ENCODE data around the gene CAPSL. TPM values are rescaled to one million over a fixed set of nuclear protein-coding genes. Genes with fewer than 3 reads are reported as not detected.

The CAPSL gene
- total and polyA plus RNA-seq, 2 of the 8 experiments (the other 6 are each of a cell fraction or from before 2014, with no cell fraction given), result not detected

DNA sequence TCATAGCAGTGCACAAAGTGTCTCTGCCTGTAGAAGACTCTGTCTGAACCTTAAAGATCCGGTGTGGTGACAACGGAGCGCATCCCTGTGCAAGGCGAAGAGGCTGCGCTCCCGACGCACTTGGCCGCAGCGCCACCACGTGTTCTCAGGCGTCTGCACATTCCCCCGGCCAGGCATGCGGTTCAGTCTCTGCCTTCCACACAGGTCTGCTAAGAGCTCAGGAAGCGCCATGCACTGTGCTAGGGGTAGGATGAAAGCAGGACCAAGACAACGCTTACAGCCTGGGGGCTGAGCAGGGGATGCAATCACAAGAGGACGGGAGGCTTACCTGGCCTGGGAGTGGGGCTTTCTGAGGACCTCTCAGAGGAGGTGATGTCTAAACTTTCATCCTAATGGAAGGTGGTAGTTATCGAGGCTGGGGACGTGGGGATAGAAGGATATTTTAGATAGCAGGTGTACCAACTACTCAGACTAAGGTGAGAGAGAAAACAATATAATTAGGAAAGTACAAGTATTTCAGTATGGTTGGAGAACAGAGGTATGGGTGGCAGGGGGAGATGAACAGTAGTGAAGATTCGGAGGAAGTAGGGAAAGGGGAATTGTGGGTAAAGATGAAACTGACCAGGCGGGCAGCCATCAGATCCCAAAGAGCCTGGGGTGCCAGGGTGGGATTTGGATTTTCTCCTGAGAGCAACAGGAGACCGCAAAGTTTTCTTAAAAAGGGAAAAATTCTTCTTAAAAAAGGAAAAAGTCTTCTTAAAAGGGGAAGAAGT, 13.3 kb downstream of the CAPSL start (continued):
- TF ChIP-seq RAD21 (IDR thresholded peaks at IDR 0.05 in 1 of 2, conservative IDR thresholded peaks at IDR 0.05 in 1 of 2; ENCODE audit: low read depth in 2 of 2, low read length in 2 of 2) (peak; percentile 91 to 95), JUND (IDR thresholded peaks at IDR 0.05; ENCODE audit: low read length) (peak; percentile 50; the same call in 1 of the 2 replicates), BCL11A (IDR thresholded peaks at IDR 0.05; ENCODE audit: low read depth in 2 of 2, low read length in 2 of 2) (no peak), RBBP5 (IDR thresholded peaks at IDR 0.05; ENCODE audit: borderline replicate concordance, low read depth, low read length) (no peak), EGR1 (IDR thresholded peaks at IDR 0.05; ENCODE audit: borderline replicate concordance, low read depth, low read length) (no peak), SAP30 (IDR thresholded peaks at IDR 0.05; ENCODE audit: insufficient read depth, insufficient replicate concordance, low read length) (no peak), TEAD4 (IDR thresholded peaks at IDR 0.05; ENCODE audit: low read depth, low read length) (0 out of 2 replicates have a peak, but pooled peaks have one; percentile 50), SUZ12 (IDR thresholded peaks at IDR 0.05; ENCODE audit: low read length) (no peak)
- TF ChIP-seq, protein P1, sequence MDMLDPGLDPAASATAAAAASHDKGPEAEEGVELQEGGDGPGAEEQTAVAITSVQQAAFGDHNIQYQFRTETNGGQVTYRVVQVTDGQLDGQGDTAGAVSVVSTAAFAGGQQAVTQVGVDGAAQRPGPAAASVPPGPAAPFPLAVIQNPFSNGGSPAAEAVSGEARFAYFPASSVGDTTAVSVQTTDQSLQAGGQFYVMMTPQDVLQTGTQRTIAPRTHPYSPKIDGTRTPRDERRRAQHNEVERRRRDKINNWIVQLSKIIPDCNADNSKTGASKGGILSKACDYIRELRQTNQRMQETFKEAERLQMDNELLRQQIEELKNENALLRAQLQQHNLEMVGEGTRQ (IDR thresholded peaks at IDR 0.05; ENCODE audit: low read length), result 0 out of 2 replicates have a peak, but pooled peaks have one; percentile 33
